Activated naive CD4-positive, alpha-beta T cell treated with anti-CD3 and anti-CD28 coated beads, Interleukin-2, amount 10 ng/mL, durations not matched to agents 7 days and 5 days (primary cell): ENCODE measurements around the gene HHIPL1.
A peak's percentile ranks its signal among the peaks of the same experiment; 100 is the strongest.

Experiments used
- CTCF ChIA-PET: fragments of 350-600 bp; sonication (Branson Sonifier 250); formaldehyde crosslinking; loops from one replicate; lab custom pipeline; 2021; ENCODE audit warnings: antibody characterized with exemption; lab: Charles Lee
- DNase-seq: peaks from one replicate; pipeline ENCODE4 v3.0.0-alpha.2; 2020
- H3K27ac Mint-ChIP-seq: one replicate; pipeline ENCODE4 v1.8.0; 2021; ENCODE audit warnings: mild to moderate bottlenecking, moderate library complexity, mixed read lengths
- H3K27me3 Mint-ChIP-seq: one replicate; pipeline ENCODE4 v1.8.0; 2021; ENCODE audit warnings: mild to moderate bottlenecking, mixed read lengths
- H3K36me3 Mint-ChIP-seq: one replicate; pipeline ENCODE4 v1.8.0; 2021; ENCODE audit warnings: mixed read lengths
- H3K4me1 Mint-ChIP-seq: one replicate; pipeline ENCODE4 v1.8.0; 2021; ENCODE audit warnings: mixed read lengths
- H3K4me3 Mint-ChIP-seq: one replicate; pipeline ENCODE4 v1.8.0; 2021; ENCODE audit warnings: mild to moderate bottlenecking, moderate library complexity, mixed read lengths
- H3K9me3 Mint-ChIP-seq: one replicate; pipeline ENCODE4 v1.8.0; 2021; ENCODE audit warnings: mixed read lengths

Gene HHIPL1

DNA sequence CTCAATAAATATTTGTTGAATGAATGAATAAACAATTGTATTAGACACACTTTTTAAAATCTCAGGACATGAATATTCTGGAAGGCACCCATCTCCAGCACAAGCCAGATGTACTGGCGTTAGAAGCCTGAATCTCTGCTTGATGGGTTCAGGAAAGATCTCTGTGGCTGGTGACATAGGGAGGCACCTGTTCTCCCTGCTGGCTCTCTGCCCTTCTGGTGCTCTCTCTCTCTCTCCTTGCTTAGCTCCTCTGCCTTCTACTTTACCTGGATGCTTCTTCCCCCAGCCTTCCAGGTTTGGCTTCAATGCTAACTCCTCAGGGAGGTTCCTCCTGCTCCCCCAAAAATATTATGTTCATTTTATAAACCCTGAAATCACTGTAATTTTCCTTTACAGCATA lies 40.7 kb downstream of the HHIPL1 start:
- CTCF ChIA-PET, result no interaction called here
- no peaks in the 10 kb centered on the region for H3K36me3 Mint-ChIP-seq
- H3K27me3 Mint-ChIP-seq, result peaks cover 73% of the 10 kb centered on the region
- no peak for DNase-seq
- peak overlapping the region; percentile 49 for H3K4me3 Mint-ChIP-seq
- peaks cover 20% of the 10 kb centered on the region for H3K4me1 Mint-ChIP-seq
- no peak overlapping the region for H3K27ac Mint-ChIP-seq
- H3K9me3 Mint-ChIP-seq, result no peaks in the 10 kb centered on the region

DNA sequence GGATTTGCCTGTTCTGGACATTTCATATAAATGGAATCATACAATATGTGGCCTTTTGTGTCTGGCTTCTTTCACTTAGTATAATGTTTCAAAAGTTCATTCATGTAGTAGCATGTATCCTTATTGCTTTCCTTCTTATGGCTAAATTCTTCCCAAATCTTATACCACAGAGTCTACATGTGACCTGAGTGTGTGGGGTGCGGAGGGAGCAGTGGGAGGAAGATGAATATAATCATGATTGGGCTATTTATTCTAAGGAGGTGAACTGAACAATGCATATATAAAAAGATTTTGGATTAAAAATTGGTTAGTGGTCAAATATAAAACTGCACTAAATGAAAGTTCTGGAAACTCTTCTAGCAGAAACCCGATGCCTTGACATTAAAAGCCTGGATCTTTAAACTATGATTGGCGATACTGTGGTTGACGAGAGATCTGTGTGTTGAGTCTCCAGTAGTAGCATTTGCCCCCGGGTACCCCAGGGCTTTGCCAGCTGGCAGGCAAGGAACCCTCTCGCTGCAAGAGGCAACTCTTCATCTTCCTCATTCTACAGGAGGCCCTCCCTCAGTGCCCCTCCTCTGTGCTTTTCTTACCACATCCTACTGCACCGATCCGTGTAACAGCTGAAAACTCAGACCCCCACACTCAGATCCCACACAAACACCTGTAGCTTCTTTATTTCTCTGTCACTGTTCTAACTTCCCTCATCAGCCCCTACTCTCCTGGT lies 41.8 kb downstream of the HHIPL1 start:
- DNase-seq, result no peak
- peaks cover 82% of the 10 kb centered on the region for H3K27me3 Mint-ChIP-seq
- H3K4me1 Mint-ChIP-seq, result peaks cover 20% of the 10 kb centered on the region
- no peaks in the 10 kb centered on the region for H3K9me3 Mint-ChIP-seq
- no peaks in the 10 kb centered on the region for H3K36me3 Mint-ChIP-seq
- no peak overlapping the region for H3K4me3 Mint-ChIP-seq
- H3K27ac Mint-ChIP-seq, result no peak overlapping the region
- CTCF ChIA-PET, result interaction anchor here (1.3 to 2.2 kb wide), 2 partner anchors 11 to 17 kb away, joined by 3 to 11 read pairs; no protein-coding TSS in a partner anchor

DNA sequence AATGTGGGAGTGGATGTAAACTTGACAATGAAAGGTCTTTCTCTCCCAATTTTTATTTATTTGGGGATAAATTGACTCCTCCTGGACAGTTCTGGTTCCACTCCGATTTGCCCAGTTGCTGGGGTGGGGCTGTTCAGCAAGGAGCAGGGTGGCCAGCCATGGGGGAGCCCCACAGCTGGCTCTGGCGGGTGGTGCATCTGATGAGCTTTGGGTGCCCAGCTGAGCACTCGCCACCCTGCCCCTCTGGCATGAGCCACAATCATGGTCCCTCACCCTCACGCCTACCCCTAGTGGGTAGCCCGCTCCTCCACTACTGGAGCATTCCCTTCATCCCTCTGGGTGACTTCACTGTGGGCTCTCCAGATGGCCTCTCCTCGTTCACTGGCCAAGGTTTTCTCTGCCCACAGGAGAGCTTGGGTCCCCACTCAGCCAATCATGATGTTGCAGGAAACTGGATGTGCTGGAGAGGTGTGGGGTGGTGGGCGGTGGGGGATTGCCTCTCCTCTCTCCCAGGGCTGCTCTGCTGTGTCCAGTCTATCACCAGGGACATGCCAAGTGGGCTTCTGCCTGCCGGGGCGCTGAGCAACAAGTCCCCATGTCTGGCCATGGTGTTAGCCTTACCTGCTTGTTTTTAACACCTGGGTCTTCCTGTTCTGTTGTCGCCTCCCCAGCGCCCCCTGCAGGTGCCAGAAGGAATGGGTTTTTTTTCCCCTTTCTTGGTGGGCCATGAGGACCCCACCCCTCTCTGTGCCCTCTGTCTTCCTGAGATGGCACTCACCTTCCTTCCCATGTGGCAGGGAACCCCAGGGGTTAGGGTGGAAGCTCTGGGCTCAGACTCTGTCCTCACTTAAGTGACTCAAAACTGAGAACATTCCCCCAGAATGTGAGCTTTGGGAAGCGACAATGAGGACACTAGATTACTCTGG lies 42.6 kb downstream of the HHIPL1 start:
- no peak overlapping the region for H3K27ac Mint-ChIP-seq
- CTCF ChIA-PET, result interaction anchor here (0.7 to 2.2 kb wide), 6 partner anchors 10 to 211 kb away, joined by 3 to 11 read pairs (median 3); no protein-coding TSS in a partner anchor
- H3K4me1 Mint-ChIP-seq, result peaks cover 18% of the 10 kb centered on the region
- H3K9me3 Mint-ChIP-seq, result no peaks in the 10 kb centered on the region
- H3K36me3 Mint-ChIP-seq, result no peaks in the 10 kb centered on the region
- peak; percentile 45 for DNase-seq
- peaks cover 87% of the 10 kb centered on the region for H3K27me3 Mint-ChIP-seq
- no peak overlapping the region for H3K4me3 Mint-ChIP-seq

DNA sequence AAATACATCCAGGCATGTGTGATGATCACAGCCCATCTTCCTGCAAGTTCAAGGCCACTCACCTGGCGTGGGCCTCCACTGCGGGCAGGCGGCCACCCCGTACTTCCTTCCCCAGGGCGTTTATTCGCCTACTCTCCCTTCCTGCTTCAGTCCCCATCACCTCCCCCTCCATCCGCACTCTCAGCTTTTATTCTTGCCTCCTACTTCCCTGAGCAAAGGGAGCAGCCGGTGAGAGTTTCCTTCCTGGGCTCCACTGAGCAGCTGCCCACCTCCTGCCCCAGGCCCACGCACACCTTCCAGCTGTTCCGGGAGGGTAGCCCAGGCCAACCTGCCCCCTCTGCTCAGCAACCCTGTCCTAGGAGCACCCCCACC lies 43.3 kb downstream of the HHIPL1 start:
- DNase-seq, result no peak
- Mint-ChIP-seq H3K9me3 (no peaks in the 10 kb centered on the region), H3K27ac (no peak overlapping the region), H3K4me3 (no peak overlapping the region), H3K36me3 (no peaks in the 10 kb centered on the region), H3K27me3 (peaks cover 87% of the 10 kb centered on the region), H3K4me1 (peaks cover 13% of the 10 kb centered on the region)
- CTCF ChIA-PET, result interaction anchor here (0.7 to 2.2 kb wide), 6 partner anchors 10 to 211 kb away, joined by 3 to 11 read pairs (median 3); no protein-coding TSS in a partner anchor

DNA sequence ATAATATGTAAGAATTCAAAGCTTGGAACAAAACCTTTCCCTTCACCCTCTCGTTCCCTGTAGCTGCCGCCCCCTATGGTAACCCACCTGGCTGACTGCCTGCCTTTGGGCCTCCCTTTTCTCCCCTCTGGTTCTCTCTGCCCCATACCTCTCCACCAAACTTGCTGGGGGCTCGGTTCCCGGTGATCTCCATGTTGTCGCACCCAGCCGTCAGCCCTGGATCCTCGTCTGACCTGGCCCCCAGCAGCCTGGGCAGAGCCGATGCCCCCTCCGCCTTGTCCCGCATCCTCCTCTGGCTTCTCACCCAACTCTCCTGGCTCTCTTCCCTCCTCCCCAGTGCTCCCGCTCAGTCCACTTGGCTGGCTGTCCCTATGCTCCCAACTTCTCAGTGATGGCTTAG lies 43.7 kb downstream of the HHIPL1 start:
- peaks cover 11% of the 10 kb centered on the region for H3K4me1 Mint-ChIP-seq
- H3K36me3 Mint-ChIP-seq, result no peaks in the 10 kb centered on the region
- CTCF ChIA-PET, result interaction anchor here (0.7 to 2.2 kb wide), 5 partner anchors 9 to 210 kb away, joined by 3 to 11 read pairs (median 3); no protein-coding TSS in a partner anchor
- H3K4me3 Mint-ChIP-seq, result no peak overlapping the region
- DNase-seq, result no peak
- H3K9me3 Mint-ChIP-seq, result no peaks in the 10 kb centered on the region
- no peak overlapping the region for H3K27ac Mint-ChIP-seq
- H3K27me3 Mint-ChIP-seq, result peaks cover 85% of the 10 kb centered on the region

DNA sequence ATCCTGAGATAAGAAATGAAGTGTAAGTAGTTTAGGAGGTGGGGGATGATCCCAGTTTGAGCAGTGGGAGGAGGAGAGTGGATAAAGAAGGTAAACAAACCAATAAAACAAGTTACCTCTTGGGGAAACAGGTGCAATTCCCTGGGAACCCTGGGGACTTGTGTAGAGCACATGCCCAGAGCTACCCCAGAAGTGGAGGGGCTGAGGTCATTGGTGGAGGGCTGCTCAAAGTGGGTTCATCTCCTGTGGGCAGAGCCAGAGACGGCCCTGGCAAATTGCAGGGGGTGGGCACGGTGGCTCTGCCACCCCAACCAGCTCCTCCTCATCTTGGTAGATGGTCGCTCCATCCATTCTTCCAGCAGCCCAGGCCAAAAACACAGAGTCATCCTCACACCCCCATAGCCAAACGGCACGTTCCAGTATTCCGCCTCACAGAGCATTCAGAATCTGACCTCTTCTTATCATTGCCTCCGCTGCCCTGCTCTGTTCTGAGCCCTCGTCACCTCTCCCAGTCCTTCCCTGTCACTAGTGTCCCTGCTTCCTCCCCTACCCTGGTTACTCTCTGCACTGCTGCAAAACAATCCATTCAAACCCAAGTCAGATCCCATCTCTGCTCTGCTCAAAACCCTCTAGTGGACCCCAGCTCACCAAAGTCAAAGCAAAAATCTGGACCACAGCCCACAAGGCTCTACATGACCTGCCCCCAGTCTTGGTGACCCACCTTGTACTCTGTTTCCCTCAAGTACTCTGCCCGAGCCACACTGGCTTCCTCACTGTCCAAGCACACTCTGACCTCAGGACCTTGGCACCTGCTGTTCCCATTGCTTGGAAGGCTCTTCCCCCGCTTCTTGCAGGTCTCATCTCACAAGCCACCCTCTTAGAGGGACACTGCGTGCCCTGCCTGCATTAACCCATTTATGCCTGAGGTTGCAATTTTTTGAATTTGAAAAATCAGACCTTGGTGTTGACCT lies 44.6 kb downstream of the HHIPL1 start:
- CTCF ChIA-PET, result interaction anchor here (1.8 kb wide), 1 partner anchor 11 kb away, joined by 7 read pairs; no protein-coding TSS in a partner anchor
- no peak for DNase-seq
- H3K27me3 Mint-ChIP-seq, result peaks cover 90% of the 10 kb centered on the region
- no peaks in the 10 kb centered on the region for H3K36me3 Mint-ChIP-seq
- H3K27ac Mint-ChIP-seq, result no peak overlapping the region
- no peak overlapping the region for H3K4me3 Mint-ChIP-seq
- H3K9me3 Mint-ChIP-seq, result no peaks in the 10 kb centered on the region
- H3K4me1 Mint-ChIP-seq, result peaks cover 11% of the 10 kb centered on the region

DNA sequence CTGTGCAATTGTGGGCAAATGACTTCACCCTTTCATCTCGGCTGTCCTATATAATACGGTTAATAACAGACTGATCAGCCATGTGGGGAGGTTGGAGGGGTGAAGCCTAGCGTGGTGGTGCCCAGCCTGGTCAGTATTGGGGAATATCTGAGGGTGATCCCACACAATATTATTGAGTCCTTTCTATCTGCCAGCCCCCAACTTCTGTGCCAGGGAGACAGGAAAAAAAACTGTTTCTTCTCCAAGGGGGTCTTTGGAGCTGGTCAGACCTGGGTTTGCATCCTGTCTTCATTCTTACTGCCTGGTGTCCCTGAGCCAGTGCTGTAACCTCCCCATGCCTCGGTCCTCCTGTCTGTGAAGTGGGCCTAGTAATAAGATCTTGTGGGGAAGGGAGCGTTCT lies 45.7 kb downstream of the HHIPL1 start:
- Mint-ChIP-seq H3K4me3 (no peak overlapping the region), H3K4me1 (peaks cover 7% of the 10 kb centered on the region), H3K9me3 (no peaks in the 10 kb centered on the region), H3K36me3 (no peaks in the 10 kb centered on the region), H3K27me3 (peaks cover 80% of the 10 kb centered on the region), H3K27ac (no peak overlapping the region)
- DNase-seq, result no peak
- CTCF ChIA-PET, result no interaction called here

DNA sequence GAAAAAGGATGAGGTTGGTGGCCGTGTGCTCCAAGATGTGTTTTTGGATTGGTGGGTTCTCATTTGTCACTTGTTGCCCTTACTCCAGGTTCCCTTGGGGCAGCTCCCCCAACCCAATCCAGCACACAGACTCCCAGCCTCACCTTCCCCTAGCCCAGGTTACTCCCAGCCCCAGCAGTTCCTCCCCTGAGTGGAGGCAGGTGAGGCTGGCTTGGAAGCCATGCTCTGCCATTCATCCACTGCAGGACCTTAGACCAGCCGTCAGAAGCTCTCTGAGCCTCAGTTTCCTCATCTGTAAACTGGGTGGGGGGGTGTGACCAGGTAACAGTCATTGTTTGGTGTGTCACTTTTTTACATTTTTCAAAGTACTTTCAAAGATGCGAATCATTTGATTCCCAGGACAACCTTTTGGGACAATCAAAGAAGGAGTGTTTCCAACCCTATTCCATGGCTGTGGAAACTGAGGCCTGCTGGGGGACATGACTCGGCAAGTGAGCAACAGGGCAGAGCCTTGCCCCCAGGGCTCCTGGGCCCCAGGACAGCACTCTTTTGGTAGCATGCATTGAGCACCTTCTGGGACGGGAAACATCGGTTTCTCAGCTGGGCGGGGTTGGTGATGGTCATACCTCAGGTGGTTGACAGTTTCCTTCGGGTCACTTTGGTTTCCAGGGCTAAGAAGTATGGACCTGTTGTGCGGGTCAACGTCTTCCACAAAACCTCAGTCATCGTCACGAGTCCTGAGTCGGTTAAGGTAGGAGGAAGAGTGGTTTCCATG lies 46.4 kb downstream of the HHIPL1 start:
- Mint-ChIP-seq H3K27ac (no peak overlapping the region), H3K4me1 (peaks cover 7% of the 10 kb centered on the region), H3K9me3 (no peaks in the 10 kb centered on the region), H3K27me3 (peaks cover 73% of the 10 kb centered on the region), H3K4me3 (no peak overlapping the region), H3K36me3 (no peaks in the 10 kb centered on the region)
- DNase-seq, result no peak
- CTCF ChIA-PET, result no interaction called here

DNA sequence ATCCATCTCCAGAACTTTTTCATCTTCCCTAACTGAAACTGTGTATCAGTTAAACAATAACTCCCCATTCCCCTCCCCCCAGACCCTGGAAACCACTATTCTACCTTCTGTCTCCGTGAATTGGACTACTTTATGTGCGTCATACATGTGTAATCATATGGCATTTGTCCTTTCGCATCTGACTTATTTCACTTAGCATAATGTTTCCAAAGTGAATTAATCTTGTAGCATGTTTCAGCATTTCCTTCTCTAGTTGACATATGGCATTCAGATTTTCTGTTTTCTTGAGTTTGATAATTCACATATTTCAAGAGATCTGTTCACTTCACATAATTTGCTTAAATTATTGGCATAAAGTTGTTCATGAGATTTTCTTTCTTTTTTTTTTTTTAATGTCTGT lies 49.0 kb downstream of the HHIPL1 start:
- H3K36me3 Mint-ChIP-seq, result no peaks in the 10 kb centered on the region
- H3K9me3 Mint-ChIP-seq, result no peaks in the 10 kb centered on the region
- no peak overlapping the region for H3K4me3 Mint-ChIP-seq
- no peak for DNase-seq
- CTCF ChIA-PET, result no interaction called here
- no peak overlapping the region for H3K27ac Mint-ChIP-seq
- peaks cover 6% of the 10 kb centered on the region for H3K4me1 Mint-ChIP-seq
- H3K27me3 Mint-ChIP-seq, result peaks cover 59% of the 10 kb centered on the region

DNA sequence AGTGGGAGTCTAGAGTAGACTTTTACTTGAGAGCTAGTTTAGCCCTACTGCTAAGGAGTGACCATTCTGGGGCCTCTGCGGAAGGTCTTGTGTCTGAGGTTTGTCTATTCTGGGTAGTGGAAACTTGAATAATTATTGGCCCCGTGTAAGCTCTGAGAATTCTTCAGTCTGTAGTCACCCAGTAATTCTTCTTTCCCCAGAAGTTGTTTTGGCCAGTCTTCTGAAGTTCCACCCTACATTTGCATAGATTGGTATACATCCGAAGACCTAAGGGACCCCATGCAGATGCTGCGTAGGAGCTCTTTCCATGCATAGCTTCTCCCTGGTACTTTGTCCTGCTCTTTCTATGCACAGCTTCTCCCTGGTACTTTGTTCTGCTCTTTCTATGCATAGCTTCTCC lies 52.0 kb downstream of the HHIPL1 start:
- Mint-ChIP-seq H3K4me1 (peaks cover 12% of the 10 kb centered on the region), H3K9me3 (peaks cover under 1% of the 10 kb centered on the region), H3K36me3 (no peaks in the 10 kb centered on the region), H3K27me3 (peaks cover 32% of the 10 kb centered on the region), H3K4me3 (no peak overlapping the region), H3K27ac (no peak overlapping the region)
- no peak for DNase-seq
- CTCF ChIA-PET, result interaction anchor here (0.7 to 2.8 kb wide), 3 partner anchors 9 to 17 kb away, joined by 3 to 11 read pairs (median 4); no protein-coding TSS in a partner anchor

DNA sequence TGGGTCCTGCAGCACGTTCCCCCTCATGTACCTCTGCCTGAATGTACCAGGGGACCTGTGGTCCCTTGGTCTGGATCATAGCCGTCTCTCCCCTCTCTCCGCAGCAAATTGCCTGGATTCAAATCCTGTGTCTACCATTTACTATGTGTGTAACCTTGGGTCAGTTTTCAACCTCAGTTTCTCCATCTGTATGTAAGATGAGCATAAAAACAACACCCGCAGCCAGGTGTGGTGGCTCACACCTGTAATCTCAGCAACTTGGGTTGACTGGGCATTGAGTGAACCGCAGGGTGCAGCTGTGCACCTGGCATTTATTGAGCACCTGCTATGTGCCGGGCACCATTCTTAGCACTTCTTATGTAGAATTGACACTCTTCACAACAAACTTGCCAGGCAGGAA lies 53.3 kb downstream of the HHIPL1 start:
- CTCF ChIA-PET, result interaction anchor here (2.8 kb wide), 1 partner anchor 11 kb away, joined by 11 read pairs; no protein-coding TSS in a partner anchor
- no peak overlapping the region for H3K27ac Mint-ChIP-seq
- no peaks in the 10 kb centered on the region for H3K36me3 Mint-ChIP-seq
- DNase-seq, result no peak
- peaks cover 12% of the 10 kb centered on the region for H3K4me1 Mint-ChIP-seq
- peaks cover 8% of the 10 kb centered on the region for H3K9me3 Mint-ChIP-seq
- H3K4me3 Mint-ChIP-seq, result no peak overlapping the region
- H3K27me3 Mint-ChIP-seq, result peaks cover 26% of the 10 kb centered on the region

DNA sequence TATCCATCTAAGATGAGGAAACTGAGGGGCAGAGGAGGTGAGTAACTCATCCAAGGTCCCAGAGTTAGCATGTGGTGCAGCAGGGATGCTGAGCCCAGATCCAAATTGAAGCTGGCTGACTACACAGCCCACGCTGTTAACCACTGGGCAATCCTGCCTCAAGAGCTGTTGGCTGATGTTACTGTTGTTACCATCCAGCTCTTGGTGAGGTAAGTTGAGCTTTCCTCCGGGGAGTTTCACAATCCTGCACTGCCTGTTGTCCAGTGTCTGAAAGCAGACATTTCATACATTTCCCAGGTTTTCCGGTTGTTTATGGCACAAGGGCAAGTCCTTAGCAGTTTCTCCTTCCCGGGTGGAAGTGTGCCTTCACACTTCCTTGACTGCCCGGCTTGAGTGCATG lies 53.7 kb downstream of the HHIPL1 start:
- Mint-ChIP-seq H3K27me3 (peaks cover 30% of the 10 kb centered on the region), H3K36me3 (no peaks in the 10 kb centered on the region), H3K4me1 (peaks cover 12% of the 10 kb centered on the region), H3K9me3 (peaks cover 12% of the 10 kb centered on the region), H3K27ac (no peak overlapping the region), H3K4me3 (no peak overlapping the region)
- DNase-seq, result no peak
- CTCF ChIA-PET, result interaction anchor here (2.8 kb wide), 1 partner anchor 11 kb away, joined by 11 read pairs; no protein-coding TSS in a partner anchor
